GM12801 (cell line): ENCODE results near the gene SYVN1.

Experiments used
- CTCF ChIP-seq: IDR thresholded peaks from one replicate; pipeline ENCODE4 v1.5.1; 2011; ENCODE audit warnings: control low read depth; ENCODE audit not compliant: insufficient read length; ENCODE audit errors: extremely low read depth

SYVN1 gene

GRCh38 chr11:65083834-65084597, 50.3 kb downstream of the SYVN1 start, which contains the start of the genes CDCA5 and ZFPL1:
Gene CDCA5, minus strand, starts transcription at chr11:65084040. Its CDS starts 62 bp downstream, at chr11:65083978.
Gene ZFPL1, plus strand, starts transcription at chr11:65084222. Its CDS starts 477 bp downstream, at chr11:65084699.
- no peak for TF ChIP-seq CTCF

GRCh38 chr11:65083134-65083833, 51.0 kb downstream of the SYVN1 start:
- TF ChIP-seq CTCF: no peak

GRCh38 chr11:65078786-65079342, 55.5 kb downstream of the SYVN1 start:
- TF ChIP-seq CTCF: no peak

- TF ChIP-seq CTCF: no peak
Measured at GRCh38 chr11:65078151-65078550, 56.2 kb downstream of the SYVN1 start.

- no peak for TF ChIP-seq CTCF
Measured at GRCh38 chr11:65077451-65077850, 56.9 kb downstream of the SYVN1 start.
